NOMO-1 (cell line): Measurements from ENCODE around the gene CD79B.
"Not testable (repeated sequence)": the region's sequence is repeated elsewhere in the genome, so short reads cannot be mapped to it uniquely, and the experiment has no call there.

ENCODE experiments used
- DNase-seq, 2 experiments: peaks; one replicate each; lab custom pipeline; 2025; ENCODE audit not compliant: unreplicated experiment in 2 of 2; lab: John Stamatoyannopoulos, UW

The CD79B gene

DNA sequence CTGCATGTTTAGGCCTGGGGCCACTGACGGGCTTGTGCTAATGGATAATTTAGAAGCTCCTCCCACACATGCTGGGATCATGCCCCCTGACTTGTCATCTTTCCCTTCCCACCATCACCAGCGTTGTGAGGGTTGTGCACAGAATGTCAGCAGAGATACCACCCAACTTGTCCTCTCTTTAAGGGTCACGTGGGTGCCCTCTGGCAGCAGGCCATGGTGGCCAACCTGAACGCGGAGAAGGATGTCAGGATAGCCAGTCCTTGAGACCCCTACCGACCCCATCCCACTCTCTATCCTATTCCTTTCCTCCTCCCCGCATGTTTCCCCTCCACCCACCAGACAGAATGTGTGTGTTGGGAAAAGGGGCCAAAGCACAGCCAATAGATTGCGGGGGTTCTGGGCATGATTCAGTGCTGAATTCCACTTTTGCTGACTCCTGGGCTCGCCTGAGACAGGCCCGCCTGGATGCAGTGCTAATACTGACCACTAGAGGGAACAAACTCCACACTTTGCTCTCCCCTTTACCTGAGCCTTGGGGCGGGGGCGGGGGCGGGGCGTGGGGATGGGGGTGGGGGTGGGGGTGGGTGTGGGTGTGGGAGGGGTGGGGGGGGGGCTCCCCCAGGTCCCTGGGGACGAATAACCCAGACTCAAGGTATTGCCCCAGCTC lies 50.1 kb downstream of the CD79B start, which contains the start of gene GH2:
Gene GH2 (minus strand): TSS at position 10 of the 667 bp plus-strand sequence. CDS start 143 bp downstream, outside the sequence.
- DNase-seq, result peak; percentile 4 to 32

DNA sequence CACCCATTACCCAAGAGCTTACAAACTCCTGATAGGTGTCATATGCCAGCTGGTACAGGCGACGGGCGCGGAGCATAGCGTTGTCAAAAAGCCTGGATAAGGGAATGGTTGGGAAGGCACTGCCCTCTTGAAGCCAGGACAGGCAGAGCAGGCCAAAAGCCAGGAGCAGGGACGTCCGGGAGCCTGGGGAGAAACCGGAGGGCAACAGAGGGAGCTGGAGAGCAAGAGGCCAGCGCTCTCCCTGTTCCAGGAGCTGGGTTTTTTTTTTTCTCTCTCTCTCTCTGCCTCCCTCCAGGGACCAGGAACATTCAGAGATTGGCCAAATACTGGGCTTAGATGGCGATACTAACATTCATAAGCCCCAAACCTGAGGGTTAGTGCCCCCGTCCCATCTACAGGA lies 50.8 kb downstream of the CD79B start:
- not testable (repeated sequence) for DNase-seq

DNA sequence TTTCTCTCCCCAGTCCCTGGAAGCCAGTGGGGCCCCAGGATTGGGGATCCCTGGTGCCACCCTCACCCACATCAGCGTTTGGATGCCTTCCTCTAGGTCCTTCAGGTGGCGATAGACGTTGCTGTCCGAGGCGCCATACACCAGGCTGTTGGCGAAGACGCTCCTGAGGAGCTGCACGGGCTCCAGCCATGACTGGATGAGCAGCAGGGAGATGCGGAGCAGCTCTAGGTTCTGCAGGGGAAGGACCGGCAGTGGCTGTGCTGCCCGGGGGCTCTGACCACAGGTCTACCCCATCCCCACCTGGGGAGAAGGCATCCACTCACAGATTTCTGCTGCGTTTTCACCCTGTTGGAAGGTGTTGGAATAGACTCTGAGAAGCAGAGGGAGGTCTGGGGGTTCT lies 51.4 kb downstream of the CD79B start:
- no peak for DNase-seq
